ENCODE measurements around the gene EXOC6B.

Gene EXOC6B

GRCh38 chr2:72147303-72147971 is 678.4 kb downstream of the EXOC6B start, which contains the start of gene CYP26B1:
Gene CYP26B1, minus strand, starts transcription at chr2:72147862. Its CDS starts 28 bp downstream, at chr2:72147834.
- peak within 1 kb of the TSS; percentile 62 for H3K56ac ChIP-seq (ENCODE audit: low read length)
- H3K27me3 ChIP-seq (ENCODE audit: insufficient read depth, low read length, poor library complexity), result peaks cover 46% of the 10 kb centered on the region
- no peak within 1 kb of the TSS for H2BK5ac ChIP-seq (ENCODE audit: low read length)
- no peak within 1 kb of the TSS for H4K5ac ChIP-seq (ENCODE audit: low read length)
- H3K79me2 ChIP-seq (ENCODE audit: control insufficient read depth, insufficient read depth, low read length), result no peaks in the 10 kb centered on the region
- no peaks in the 10 kb centered on the region for H3K79me1 ChIP-seq (ENCODE audit: low read length)
- no peak within 1 kb of the TSS for H3K18ac ChIP-seq (ENCODE audit: low read length)
- DNase-seq, result peak; percentile 45
- H2BK15ac ChIP-seq (replicated peaks; ENCODE audit: low read depth), result no peak within 1 kb of the TSS
- no peak within 1 kb of the TSS for H3K27ac ChIP-seq (ENCODE audit: low read depth, low read length)
- H4K8ac ChIP-seq (ENCODE audit: low read depth, low read length), result no peak within 1 kb of the TSS
- no peaks in the 10 kb centered on the region for H3K36me3 ChIP-seq (ENCODE audit: control insufficient read depth, insufficient read depth, low read length)
- H2AK5ac ChIP-seq (ENCODE audit: low read length), result no peak within 1 kb of the TSS
- peak within 1 kb of the TSS; percentile 21 for H3K9ac ChIP-seq (ENCODE audit: low read length)
- no CpG with 5 or more reads among the region's 69 CpGs for WGBS (ENCODE audit: extremely low coverage, insufficient coverage, low lambda C conversion rate)
- peak within 1 kb of the TSS; percentile 69 for H3K4me2 ChIP-seq (ENCODE audit: low read length)
- no peak within 1 kb of the TSS for H2BK120ac ChIP-seq (ENCODE audit: low read depth, low read length)
- H3K4me1 ChIP-seq (ENCODE audit: control insufficient read depth, low read depth, low read length), result peaks cover 2% of the 10 kb centered on the region
- H3K23ac ChIP-seq (ENCODE audit: low read length), result peak within 1 kb of the TSS; percentile 80
- no peak within 1 kb of the TSS for H3K4ac ChIP-seq (ENCODE audit: low read depth, low read length)
- H3K4me3 ChIP-seq (ENCODE audit: low read length), result peak within 1 kb of the TSS; percentile 29

- Histone ChIP-seq H2BK5ac (ENCODE audit: low read length) (no peak overlapping the region), H3K36me3 (ENCODE audit: control insufficient read depth, insufficient read depth, low read length) (no peaks in the 10 kb centered on the region), H4K8ac (ENCODE audit: low read depth, low read length) (no peak overlapping the region), H2BK120ac (ENCODE audit: low read depth, low read length) (no peak overlapping the region), H3K27me3 (ENCODE audit: insufficient read depth, low read length, poor library complexity) (peaks cover 51% of the 10 kb centered on the region), H4K5ac (ENCODE audit: low read length) (no peak overlapping the region), H3K9ac (ENCODE audit: low read length) (peak overlapping the region; percentile 13), H3K79me2 (ENCODE audit: control insufficient read depth, insufficient read depth, low read length) (no peaks in the 10 kb centered on the region), H2BK15ac (replicated peaks; ENCODE audit: low read depth) (no peak overlapping the region), H3K4me3 (ENCODE audit: low read length) (peak overlapping the region; percentile 22), H3K4me2 (ENCODE audit: low read length) (peak overlapping the region; percentile 69), H3K4me1 (ENCODE audit: control insufficient read depth, low read depth, low read length) (peaks cover 2% of the 10 kb centered on the region), H3K56ac (ENCODE audit: low read length) (no peak overlapping the region), H3K18ac (ENCODE audit: low read length) (no peak overlapping the region), H3K4ac (ENCODE audit: low read depth, low read length) (no peak overlapping the region), H2AK5ac (ENCODE audit: low read length) (no peak overlapping the region), H3K23ac (ENCODE audit: low read length) (peak overlapping the region; percentile 80), H3K27ac (ENCODE audit: low read depth, low read length) (no peak overlapping the region), H3K79me1 (ENCODE audit: low read length) (no peaks in the 10 kb centered on the region)
- no peak for DNase-seq
- WGBS (ENCODE audit: extremely low coverage, insufficient coverage, low lambda C conversion rate), result no CpG with 5 or more reads among the region's 58 CpGs
These were observed 679.2 kb downstream of the EXOC6B start for GRCh38 chr2:72146347-72147302.

- Histone ChIP-seq H3K9ac (ENCODE audit: low read length) (no peak overlapping the region), H3K56ac (ENCODE audit: low read length) (peak overlapping the region; percentile 7), H2BK5ac (ENCODE audit: low read length) (no peak overlapping the region), H3K4me1 (ENCODE audit: control insufficient read depth, low read depth, low read length) (peaks cover 2% of the 10 kb centered on the region), H3K18ac (ENCODE audit: low read length) (no peak overlapping the region), H4K5ac (ENCODE audit: low read length) (no peak overlapping the region), H3K27ac (ENCODE audit: low read depth, low read length) (no peak overlapping the region), H3K4me2 (ENCODE audit: low read length) (peak overlapping the region; percentile 93), H3K4me3 (ENCODE audit: low read length) (no peak overlapping the region), H2BK15ac (replicated peaks; ENCODE audit: low read depth) (no peak overlapping the region), H3K27me3 (ENCODE audit: insufficient read depth, low read length, poor library complexity) (peaks cover 51% of the 10 kb centered on the region), H3K23ac (ENCODE audit: low read length) (no peak overlapping the region), H2AK5ac (ENCODE audit: low read length) (no peak overlapping the region), H3K79me2 (ENCODE audit: control insufficient read depth, insufficient read depth, low read length) (no peaks in the 10 kb centered on the region), H2BK120ac (ENCODE audit: low read depth, low read length) (no peak overlapping the region), H3K4ac (ENCODE audit: low read depth, low read length) (no peak overlapping the region), H3K36me3 (ENCODE audit: control insufficient read depth, insufficient read depth, low read length) (no peaks in the 10 kb centered on the region), H4K8ac (ENCODE audit: low read depth, low read length) (no peak overlapping the region), H3K79me1 (ENCODE audit: low read length) (no peaks in the 10 kb centered on the region)
- DNase-seq, result no peak
- no CpG with 5 or more reads among the region's 33 CpGs for WGBS (ENCODE audit: extremely low coverage, insufficient coverage, low lambda C conversion rate)
These were observed 680.0 kb downstream of the EXOC6B start for GRCh38 chr2:72145658-72146329.

GRCh38 chr2:72145289-72145657 is 680.6 kb downstream of the EXOC6B start:
- WGBS (ENCODE audit: extremely low coverage, insufficient coverage, low lambda C conversion rate), result no CpG with 5 or more reads among the region's 29 CpGs
- Histone ChIP-seq H3K27ac (ENCODE audit: low read depth, low read length) (no peak overlapping the region), H3K27me3 (ENCODE audit: insufficient read depth, low read length, poor library complexity) (peaks cover 51% of the 10 kb centered on the region), H3K4ac (ENCODE audit: low read depth, low read length) (no peak overlapping the region), H2BK15ac (replicated peaks; ENCODE audit: low read depth) (no peak overlapping the region), H3K4me1 (ENCODE audit: control insufficient read depth, low read depth, low read length) (peaks cover 2% of the 10 kb centered on the region), H2BK5ac (ENCODE audit: low read length) (no peak overlapping the region), H3K4me3 (ENCODE audit: low read length) (peak overlapping the region; percentile 36), H3K36me3 (ENCODE audit: control insufficient read depth, insufficient read depth, low read length) (no peaks in the 10 kb centered on the region), H4K8ac (ENCODE audit: low read depth, low read length) (no peak overlapping the region), H2AK5ac (ENCODE audit: low read length) (no peak overlapping the region), H3K18ac (ENCODE audit: low read length) (peak overlapping the region; percentile 25), H4K5ac (ENCODE audit: low read length) (no peak overlapping the region), H3K9ac (ENCODE audit: low read length) (peak overlapping the region; percentile 37), H3K79me1 (ENCODE audit: low read length) (no peaks in the 10 kb centered on the region), H2BK120ac (ENCODE audit: low read depth, low read length) (no peak overlapping the region), H3K56ac (ENCODE audit: low read length) (peak overlapping the region; percentile 64), H3K79me2 (ENCODE audit: control insufficient read depth, insufficient read depth, low read length) (no peaks in the 10 kb centered on the region), H3K4me2 (ENCODE audit: low read length) (peak overlapping the region; percentile 93), H3K23ac (ENCODE audit: low read length) (no peak overlapping the region)
- peak; percentile 57 for DNase-seq

GRCh38 chr2:72144632-72145288 is 681.1 kb downstream of the EXOC6B start:
- Histone ChIP-seq H3K79me2 (ENCODE audit: control insufficient read depth, insufficient read depth, low read length) (no peaks in the 10 kb centered on the region), H3K4ac (ENCODE audit: low read depth, low read length) (no peak overlapping the region), H3K79me1 (ENCODE audit: low read length) (no peaks in the 10 kb centered on the region), H3K18ac (ENCODE audit: low read length) (peak overlapping the region; percentile 25), H3K4me1 (ENCODE audit: control insufficient read depth, low read depth, low read length) (peaks cover 2% of the 10 kb centered on the region), H4K5ac (ENCODE audit: low read length) (no peak overlapping the region), H3K9ac (ENCODE audit: low read length) (peak overlapping the region; percentile 54), H2BK15ac (replicated peaks; ENCODE audit: low read depth) (no peak overlapping the region), H4K8ac (ENCODE audit: low read depth, low read length) (no peak overlapping the region), H3K23ac (ENCODE audit: low read length) (no peak overlapping the region), H3K56ac (ENCODE audit: low read length) (peak overlapping the region; percentile 64), H2BK120ac (ENCODE audit: low read depth, low read length) (no peak overlapping the region), H3K4me3 (ENCODE audit: low read length) (peak overlapping the region; percentile 36), H3K36me3 (ENCODE audit: control insufficient read depth, insufficient read depth, low read length) (no peaks in the 10 kb centered on the region), H3K4me2 (ENCODE audit: low read length) (peak overlapping the region; percentile 93), H2BK5ac (ENCODE audit: low read length) (no peak overlapping the region), H2AK5ac (ENCODE audit: low read length) (no peak overlapping the region), H3K27me3 (ENCODE audit: insufficient read depth, low read length, poor library complexity) (peaks cover 49% of the 10 kb centered on the region), H3K27ac (ENCODE audit: low read depth, low read length) (no peak overlapping the region)
- no CpG with 5 or more reads among the region's 63 CpGs for WGBS (ENCODE audit: extremely low coverage, insufficient coverage, low lambda C conversion rate)
- peak; percentile 82 for DNase-seq
